ENCODE results near the gene CATSPER2. TPM values are rescaled to one million over a fixed set of nuclear protein-coding genes. Genes with fewer than 3 reads are reported as not detected.
"Not testable (repeated sequence)": the region's sequence is repeated elsewhere in the genome, so short reads cannot be mapped to it uniquely, and the experiment has no call there.

The CATSPER2 gene
- polyA plus RNA-seq, 4 donors = 2.3 to 10.0 (median 3.9) TPM

DNA sequence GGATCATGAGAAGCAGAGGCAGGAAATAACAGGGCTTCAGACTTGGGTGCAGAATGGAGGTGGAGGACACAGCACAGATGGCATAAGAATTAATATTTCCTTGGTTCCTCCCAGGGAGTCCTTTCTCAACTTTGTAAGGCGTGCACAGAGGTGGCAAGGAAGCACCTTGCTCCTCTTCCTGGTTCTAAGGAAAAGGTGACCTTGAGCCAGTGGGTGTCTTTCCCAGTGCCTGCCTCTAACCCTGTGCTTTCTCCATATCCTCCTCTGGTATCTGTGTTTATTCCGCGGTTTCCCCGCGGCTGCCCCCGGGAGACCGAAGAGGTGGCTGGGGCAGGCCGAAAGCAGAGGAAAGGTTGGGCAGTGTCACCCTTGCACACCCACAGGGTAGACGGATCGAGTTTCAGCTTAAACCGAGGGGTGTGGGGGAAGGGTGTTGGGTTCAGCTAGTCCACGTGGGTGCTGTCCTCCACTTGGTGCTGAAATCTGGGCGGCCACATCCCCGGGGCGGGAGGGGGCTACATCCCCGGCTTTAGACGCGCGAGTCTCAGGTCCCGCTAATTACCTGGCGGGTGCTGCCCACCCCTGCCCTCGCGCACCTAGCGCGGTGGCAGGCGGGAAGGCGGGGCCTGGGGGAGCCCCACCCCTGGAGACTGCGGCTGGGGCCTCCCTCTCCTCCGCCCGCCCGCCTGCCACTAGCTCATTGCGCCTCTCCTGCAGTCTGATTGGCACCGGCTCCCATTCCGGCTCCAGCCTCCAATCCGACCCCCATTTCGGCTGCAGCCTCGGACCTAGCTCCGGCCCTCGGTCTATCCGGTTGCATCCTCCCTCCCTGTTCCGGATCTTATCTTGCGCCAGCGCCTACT lies 55.1 kb downstream of the CATSPER2 start, which contains the start of gene CKMT1B:
Gene CKMT1B (plus strand): TSS at position 700 of the 863 bp plus-strand sequence. CDS start 192 bp downstream, outside the sequence.
- DNase-seq (ENCODE audit: low read depth in 4 of 4, low spot score in 3 of 4) = not testable (repeated sequence)

DNA sequence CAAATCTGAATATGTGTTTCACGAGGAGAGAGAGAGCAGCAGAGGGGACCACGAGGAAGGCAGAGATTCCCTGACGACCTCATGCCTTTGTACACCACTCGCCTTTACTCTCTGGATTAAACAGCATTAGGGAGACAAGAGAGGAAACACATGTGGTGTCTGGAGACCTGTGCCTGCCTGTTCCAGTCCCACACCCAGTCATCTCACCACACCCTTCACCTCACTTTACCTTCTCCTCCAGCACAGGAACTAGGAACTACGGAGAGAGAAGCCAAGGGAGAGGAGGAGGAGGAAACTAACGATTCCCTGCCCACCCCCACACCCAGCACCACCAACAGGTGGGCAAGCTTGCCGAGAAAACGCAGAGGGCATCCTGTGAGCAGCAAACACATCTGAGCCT lies 55.8 kb downstream of the CATSPER2 start:
- DNase-seq (ENCODE audit: low read depth in 4 of 4, low spot score in 3 of 4) = not testable (repeated sequence)

DNA sequence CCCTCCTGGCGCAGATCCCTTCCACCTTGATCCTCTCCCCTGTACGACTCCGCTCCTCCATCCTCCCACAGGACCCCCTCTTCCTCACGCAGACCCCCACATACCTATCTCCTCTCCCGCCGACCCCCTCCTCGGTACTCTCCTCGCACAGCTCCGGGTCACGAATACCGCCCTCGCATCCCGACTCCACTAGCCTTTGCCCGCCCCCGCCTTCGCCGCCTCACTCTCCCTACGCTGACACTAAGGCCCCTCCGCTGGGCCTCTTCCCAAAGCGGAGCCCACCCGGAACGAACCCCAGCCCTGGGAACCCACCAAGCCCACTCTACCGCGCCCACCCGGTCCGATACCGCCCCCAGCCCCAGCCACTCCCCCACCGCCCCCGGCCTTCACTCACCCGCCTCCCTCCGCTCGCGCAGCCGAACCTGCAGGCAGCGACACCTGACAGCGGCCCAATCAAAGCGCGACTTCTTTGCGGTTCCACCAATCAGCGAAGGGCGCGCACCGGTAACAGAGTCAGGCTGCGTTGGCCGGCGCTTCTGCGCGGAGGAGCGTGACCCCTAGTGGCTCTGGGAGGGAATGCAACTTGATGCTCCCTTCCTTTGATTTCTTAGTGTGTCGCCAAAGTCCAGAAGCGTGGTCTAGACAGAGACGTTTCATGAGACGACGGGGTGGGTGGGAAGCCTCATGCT lies 58.7 kb downstream of the CATSPER2 start, which contains the start of gene PPIP5K1:
Gene PPIP5K1 (minus strand): TSS at position 431 of the 689 bp plus-strand sequence. CDS start 5,704 bp downstream, outside the sequence.
- DNase-seq (ENCODE audit: low read depth in 4 of 4, low spot score in 3 of 4) = not testable (repeated sequence)

Other genes starting within 250 kb of the CATSPER2 start
- 10 to 100 TPM; 58.1 to 92.9 (median 84.7) TPM for gene TP53BP1, start 155.7 kb downstream of the CATSPER2 start, polyA plus RNA-seq (ENCODE audit: insufficient read length in 4 of 4)
- gene MAP1A, start 131.2 kb downstream of the CATSPER2 start, polyA plus RNA-seq (ENCODE audit: insufficient read length in 4 of 4) = 10 to 100 TPM in 1 of 4 donors, 1 to 10 TPM in 3; 8.0 to 14.7 (median 9.0) TPM
- 10 to 100 TPM; 11.4 to 33.2 (median 22.4) TPM for gene PPIP5K1, start 58.6 kb downstream of the CATSPER2 start, polyA plus RNA-seq (ENCODE audit: insufficient read length in 4 of 4)
- gene CKMT1B, start 54.8 kb downstream of the CATSPER2 start, polyA plus RNA-seq (ENCODE audit: insufficient read length in 4 of 4) = 1 to 10 TPM in 3 of 4 donors, under 1 TPM in 1; 0.66 to 3.7 (median 2.3) TPM
- 1 to 10 TPM in 2 of 4 donors, under 1 TPM in 2; 0.64 to 2.1 (median 1.2) TPM for gene STRC, start 30.0 kb downstream of the CATSPER2 start, polyA plus RNA-seq (ENCODE audit: insufficient read length in 4 of 4)
- 1 to 10 TPM in 3 of 4 donors, under 1 TPM in 1; 0.40 to 2.6 (median 1.7) TPM for gene CKMT1A, start 45.0 kb upstream of the CATSPER2 start, polyA plus RNA-seq (ENCODE audit: insufficient read length in 4 of 4)
- 100 to 1,000 TPM; 487 to 703 (median 583) TPM for gene PDIA3, start 97.6 kb upstream of the CATSPER2 start, polyA plus RNA-seq (ENCODE audit: insufficient read length in 4 of 4)
- gene ELL3, start 128.1 kb upstream of the CATSPER2 start, polyA plus RNA-seq (ENCODE audit: insufficient read length in 4 of 4) = 1 to 10 TPM; 1.8 to 3.8 (median 2.9) TPM
- 100 to 1,000 TPM; 568 to 773 (median 657) TPM for gene SERF2, start 143.5 kb upstream of the CATSPER2 start, polyA plus RNA-seq (ENCODE audit: insufficient read length in 4 of 4)
- under 1 TPM in 1 of 4 donors, not detected in 3; 0.81 TPM for gene SERINC4, start 151.4 kb upstream of the CATSPER2 start, polyA plus RNA-seq (ENCODE audit: insufficient read length in 4 of 4)
- gene HYPK, start 151.8 kb upstream of the CATSPER2 start, polyA plus RNA-seq (ENCODE audit: insufficient read length in 4 of 4) = 10 to 100 TPM in 3 of 4 donors, 1 to 10 TPM in 1; 8.0 to 17.1 (median 12.9) TPM
- 10 to 100 TPM; 46.8 to 74.9 (median 64.8) TPM for gene MFAP1, start 175.8 kb upstream of the CATSPER2 start, polyA plus RNA-seq (ENCODE audit: insufficient read length in 4 of 4)
- gene WDR76, start 178.2 kb upstream of the CATSPER2 start, polyA plus RNA-seq (ENCODE audit: insufficient read length in 4 of 4) = 10 to 100 TPM; 13.6 to 17.0 (median 15.1) TPM

Data from left renal pelvis (tissue), 4 donors.